ENCODE results near the gene CHN2.
"Not testable (repeated sequence)": the region's sequence is repeated elsewhere in the genome, so short reads cannot be mapped to it uniquely, and the experiment has no call there.

CHN2 gene

GRCh38 chr7:29197916-29198315 is 3.3 kb downstream of the CHN2 start:
- Mint-ChIP-seq H3K9me3 (no peaks in the 10 kb centered on the region), H3K27me3 (peaks cover 61% of the 10 kb centered on the region), H3K4me1 (peaks cover 15% of the 10 kb centered on the region), H3K4me3 (no peak overlapping the region), H3K27ac (no peak overlapping the region), H3K36me3 (no peaks in the 10 kb centered on the region)
- ATAC-seq: no peak

GRCh38 chr7:29199776-29200175 is 5.2 kb downstream of the CHN2 start:
- no peaks in the 10 kb centered on the region for H3K36me3 Mint-ChIP-seq
- no peak for ATAC-seq
- H3K27me3 Mint-ChIP-seq: peaks cover 43% of the 10 kb centered on the region
- H3K4me3 Mint-ChIP-seq: no peak overlapping the region
- no peaks in the 10 kb centered on the region for H3K9me3 Mint-ChIP-seq
- no peak overlapping the region for H3K27ac Mint-ChIP-seq
- peaks cover 15% of the 10 kb centered on the region for H3K4me1 Mint-ChIP-seq

DNA sequence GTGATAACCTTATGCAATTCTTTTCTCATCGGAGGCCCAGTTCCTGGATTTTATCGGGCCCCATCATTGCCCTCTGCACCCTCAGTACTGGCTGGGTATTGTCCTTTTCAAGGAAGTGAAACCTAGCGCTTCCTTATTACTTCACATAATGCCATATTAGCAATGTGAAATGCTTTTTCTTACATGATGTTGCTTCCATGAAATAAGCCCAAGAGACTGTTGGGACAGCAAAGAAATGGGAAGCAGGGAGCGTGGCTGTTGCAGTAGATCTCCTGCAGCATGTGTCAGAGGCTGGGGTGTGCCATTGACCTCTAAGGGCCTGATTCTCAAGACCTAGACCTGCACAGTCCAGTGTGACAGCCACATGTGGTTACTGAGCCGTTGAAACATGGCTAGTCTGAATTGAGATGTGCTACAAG is 8.1 kb downstream of the CHN2 start:
- Mint-ChIP-seq H3K4me1 (no peaks in the 10 kb centered on the region), H3K36me3 (no peaks in the 10 kb centered on the region), H3K27me3 (peaks cover 16% of the 10 kb centered on the region), H3K27ac (no peak overlapping the region), H3K4me3 (no peak overlapping the region), H3K9me3 (no peaks in the 10 kb centered on the region)
- ATAC-seq: no peak

GRCh38 chr7:29204491-29205272 is 10.1 kb downstream of the CHN2 start:
- ATAC-seq: no peak
- Mint-ChIP-seq H3K27ac (no peak overlapping the region), H3K27me3 (peaks cover 12% of the 10 kb centered on the region), H3K4me3 (no peak overlapping the region), H3K36me3 (no peaks in the 10 kb centered on the region), H3K9me3 (no peaks in the 10 kb centered on the region), H3K4me1 (no peaks in the 10 kb centered on the region)

- Mint-ChIP-seq H3K4me3 (no peak overlapping the region), H3K27me3 (no peaks in the 10 kb centered on the region), H3K4me1 (no peaks in the 10 kb centered on the region), H3K36me3 (no peaks in the 10 kb centered on the region), H3K9me3 (no peaks in the 10 kb centered on the region), H3K27ac (no peak overlapping the region)
- ATAC-seq: no peak
Observed at GRCh38 chr7:29207162-29207801, 12.7 kb downstream of the CHN2 start.

- ATAC-seq: no peak
- Mint-ChIP-seq H3K4me3 (no peak overlapping the region), H3K27ac (no peak overlapping the region), H3K36me3 (no peaks in the 10 kb centered on the region), H3K27me3 (no peaks in the 10 kb centered on the region), H3K9me3 (no peaks in the 10 kb centered on the region), H3K4me1 (no peaks in the 10 kb centered on the region)
Observed at GRCh38 chr7:29208410-29209250, 14.1 kb downstream of the CHN2 start.

DNA sequence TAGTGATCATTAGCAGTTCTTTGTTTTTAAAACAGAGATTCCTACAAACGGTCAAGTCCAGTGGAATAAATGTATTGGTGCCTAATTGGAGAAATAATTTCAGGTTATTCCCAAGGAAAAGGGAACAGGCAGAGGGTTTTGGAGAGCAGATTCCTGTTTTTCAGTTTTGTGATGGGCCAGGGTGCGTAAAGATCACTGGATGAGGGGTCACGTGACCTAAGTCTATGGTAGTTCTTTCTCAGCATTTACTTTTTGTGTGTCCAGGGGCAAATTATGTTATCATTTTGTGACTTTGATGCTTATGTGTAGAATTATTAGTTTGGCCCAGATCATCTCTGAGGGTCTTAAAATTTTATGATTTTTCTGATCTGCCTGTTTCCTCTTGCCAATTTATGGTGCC is 15.2 kb downstream of the CHN2 start:
- H3K27ac Mint-ChIP-seq: no peak overlapping the region
- H3K27me3 Mint-ChIP-seq: no peaks in the 10 kb centered on the region
- no peak overlapping the region for H3K4me3 Mint-ChIP-seq
- no peaks in the 10 kb centered on the region for H3K9me3 Mint-ChIP-seq
- ATAC-seq: no peak
- H3K36me3 Mint-ChIP-seq: no peaks in the 10 kb centered on the region
- H3K4me1 Mint-ChIP-seq: no peaks in the 10 kb centered on the region

GRCh38 chr7:29212736-29213135 is 18.2 kb downstream of the CHN2 start:
- H3K4me3 Mint-ChIP-seq, ATAC-seq, H3K4me1 Mint-ChIP-seq, H3K36me3 Mint-ChIP-seq, H3K27ac Mint-ChIP-seq, H3K9me3 Mint-ChIP-seq: not testable (repeated sequence)
- H3K27me3 Mint-ChIP-seq: peaks cover 14% of the 10 kb centered on the region

DNA sequence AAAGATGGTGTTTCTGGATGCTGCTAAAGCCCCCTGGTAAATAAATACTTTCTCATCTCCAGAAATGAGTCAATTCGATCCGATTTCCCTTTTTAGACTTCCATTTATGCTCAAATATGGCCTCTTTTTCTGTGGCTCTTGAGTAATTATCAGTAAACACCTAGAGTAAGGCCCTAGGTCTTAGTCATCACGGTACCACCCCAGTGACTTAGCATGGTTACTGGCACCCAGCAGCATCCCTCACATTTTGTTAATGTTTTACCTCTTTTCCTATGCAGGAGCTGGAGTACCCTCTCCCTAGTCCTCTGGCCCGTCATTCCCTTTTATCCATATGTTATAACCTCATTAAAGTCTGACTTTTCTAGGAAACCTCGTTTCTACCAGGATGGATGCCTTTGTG is 19.5 kb downstream of the CHN2 start:
- H3K9me3 Mint-ChIP-seq: no peaks in the 10 kb centered on the region
- H3K27ac Mint-ChIP-seq: no peak overlapping the region
- no peak overlapping the region for H3K4me3 Mint-ChIP-seq
- ATAC-seq: no peak
- no peaks in the 10 kb centered on the region for H3K4me1 Mint-ChIP-seq
- H3K36me3 Mint-ChIP-seq: no peaks in the 10 kb centered on the region
- H3K27me3 Mint-ChIP-seq: peaks cover 14% of the 10 kb centered on the region

DNA sequence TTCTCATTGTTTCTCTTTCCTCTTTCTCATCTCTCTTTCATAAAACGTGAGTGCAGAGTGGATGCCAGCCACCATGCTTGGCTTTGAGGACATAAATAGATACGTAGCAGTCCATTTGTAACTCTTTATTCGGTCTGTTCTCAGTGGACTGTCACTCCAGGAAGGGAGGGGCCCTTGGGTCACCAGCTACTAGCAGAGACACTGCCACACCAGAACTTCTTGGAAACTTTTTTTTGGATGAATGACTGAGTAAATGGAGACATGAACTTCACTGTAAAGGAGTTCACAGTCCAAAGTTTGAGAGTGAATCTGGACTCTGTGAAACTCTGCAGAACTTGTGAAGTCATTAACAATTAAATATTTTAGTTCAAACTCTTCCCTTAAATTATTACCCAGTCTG is 20.2 kb downstream of the CHN2 start:
- Mint-ChIP-seq H3K9me3 (no peaks in the 10 kb centered on the region), H3K27me3 (peaks cover 14% of the 10 kb centered on the region)

DNA sequence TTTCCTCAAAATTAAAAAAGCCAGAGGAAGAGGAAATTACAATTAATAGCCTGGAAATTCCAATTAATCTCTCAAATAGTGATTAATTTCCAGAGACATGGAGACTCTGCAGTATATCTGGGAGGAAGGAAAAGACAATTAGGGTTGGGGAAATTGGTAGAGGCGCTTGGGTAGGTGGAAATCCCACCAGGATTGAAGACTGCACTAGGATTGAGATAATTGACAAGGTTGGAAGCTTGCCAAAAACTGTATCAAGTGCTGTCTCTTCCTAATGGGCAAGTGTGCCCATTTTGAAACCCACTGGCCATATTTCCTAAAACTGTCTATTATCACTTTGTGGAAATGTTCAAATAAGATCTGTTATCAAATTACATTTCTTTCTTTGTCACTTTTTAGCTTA is 21.6 kb downstream of the CHN2 start:
- ATAC-seq: no peak
- H3K9me3 Mint-ChIP-seq: no peaks in the 10 kb centered on the region
- peaks cover 14% of the 10 kb centered on the region for H3K27me3 Mint-ChIP-seq
- no peak overlapping the region for H3K4me3 Mint-ChIP-seq
- no peaks in the 10 kb centered on the region for H3K4me1 Mint-ChIP-seq
- H3K27ac Mint-ChIP-seq: no peak overlapping the region
- H3K36me3 Mint-ChIP-seq: no peaks in the 10 kb centered on the region

More for the DNA sequence above, 20.2 kb downstream of the CHN2 start:
- Mint-ChIP-seq H3K4me1 (no peaks in the 10 kb centered on the region), H3K27ac (no peak overlapping the region), H3K36me3 (no peaks in the 10 kb centered on the region), H3K4me3 (no peak overlapping the region)
- ATAC-seq: no peak

DNA sequence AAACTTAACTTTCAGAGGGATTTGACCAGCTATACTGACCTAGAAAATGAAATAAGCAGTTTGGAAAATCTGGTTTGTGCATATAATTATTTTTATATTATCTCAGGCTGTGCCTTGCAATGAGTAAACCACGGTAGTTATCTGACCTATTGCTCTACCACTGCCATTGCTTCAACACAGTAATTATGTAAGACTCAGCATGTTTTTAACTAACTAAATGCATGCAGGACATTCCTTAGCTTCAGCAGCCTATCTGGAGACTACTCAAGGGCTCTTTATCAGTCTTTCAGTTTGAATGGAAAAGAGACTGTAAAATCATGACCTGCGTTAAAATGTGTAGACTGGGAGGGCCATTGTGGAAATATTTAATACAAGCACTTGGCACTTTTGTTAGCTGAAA is 22.5 kb downstream of the CHN2 start:
- Mint-ChIP-seq H3K9me3 (no peaks in the 10 kb centered on the region), H3K4me3 (no peak overlapping the region), H3K36me3 (no peaks in the 10 kb centered on the region), H3K27ac (no peak overlapping the region), H3K4me1 (no peaks in the 10 kb centered on the region), H3K27me3 (peaks cover 14% of the 10 kb centered on the region)
- no peak for ATAC-seq

GRCh38 chr7:29224726-29225125 is 30.2 kb downstream of the CHN2 start:
- H3K27me3 Mint-ChIP-seq: no peaks in the 10 kb centered on the region
- H3K36me3 Mint-ChIP-seq: no peaks in the 10 kb centered on the region
- H3K4me1 Mint-ChIP-seq: no peaks in the 10 kb centered on the region
- no peak for ATAC-seq
- no peak overlapping the region for H3K27ac Mint-ChIP-seq
- no peaks in the 10 kb centered on the region for H3K9me3 Mint-ChIP-seq
- no peak overlapping the region for H3K4me3 Mint-ChIP-seq

GRCh38 chr7:29228289-29229011 is 33.9 kb downstream of the CHN2 start:
- Mint-ChIP-seq H3K27ac (no peak overlapping the region), H3K27me3 (peaks cover 6% of the 10 kb centered on the region), H3K4me3 (no peak overlapping the region), H3K36me3 (no peaks in the 10 kb centered on the region), H3K4me1 (no peaks in the 10 kb centered on the region), H3K9me3 (no peaks in the 10 kb centered on the region)
- no peak for ATAC-seq

DNA sequence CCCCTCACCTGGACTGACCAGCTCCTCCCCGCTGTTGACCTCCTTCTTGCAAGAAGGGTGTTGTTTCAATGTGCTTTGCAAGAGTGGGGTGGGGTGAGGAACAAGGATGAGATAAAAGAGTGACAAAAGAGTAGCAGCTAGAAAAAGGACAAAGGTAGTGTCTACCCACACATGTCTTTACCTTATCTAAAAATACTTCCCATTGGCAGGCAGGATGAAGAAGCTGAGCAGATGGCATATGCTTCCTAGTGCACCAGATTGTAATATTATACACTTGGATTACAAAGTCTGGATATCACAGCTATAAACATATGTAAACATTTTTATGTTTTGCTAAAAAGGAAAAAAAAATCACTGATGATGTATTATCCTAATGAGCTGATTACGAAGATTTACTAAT is 34.5 kb downstream of the CHN2 start:
- ATAC-seq: no peak
- Mint-ChIP-seq H3K27ac (no peak overlapping the region), H3K9me3 (no peaks in the 10 kb centered on the region)

More for the DNA sequence above, 34.5 kb downstream of the CHN2 start:
- Mint-ChIP-seq H3K4me1 (no peaks in the 10 kb centered on the region), H3K27me3 (peaks cover 8% of the 10 kb centered on the region), H3K36me3 (no peaks in the 10 kb centered on the region), H3K4me3 (no peak overlapping the region)

All from stimulated activated memory B cell treated with anti-CD40 and anti-IgM and Interleukin-4, amounts not matched to agents 10 μg/mL and 1 μg/mL and 100 μg/mL, for 72 hours (primary cell).